Ovary (tissue), 9 donors: ENCODE results near the gene TSPOAP1. TPM values are rescaled to one million over a fixed set of nuclear protein-coding genes. Genes with fewer than 3 reads are reported as not detected.

Experiments
- DNase-seq, 5 donors: peaks; one replicate each; pipeline ENCODE4 v3.0.0-alpha.2; 2019 to 2020
- H3K27ac ChIP-seq, 2 donors: fragments of 200-600 bp; one replicate each; pipeline versions ENCODE4 v1.5.1 to v1.8.0; 2019 to 2022
- H3K27me3 ChIP-seq: fragments of 200-600 bp; one replicate; pipeline ENCODE4 v1.8.0; 2022
- H3K36me3 ChIP-seq: fragments of 200-600 bp; sonication (generic); one replicate; pipeline ENCODE4 v1.5.1; 2019
- H3K4me1 ChIP-seq: one replicate; pipeline ENCODE4 v1.8.1; 2013; ENCODE audit warnings: mild to moderate bottlenecking, moderate library complexity; ENCODE audit not compliant: insufficient read depth
- H3K4me3 ChIP-seq: fragments of 200-600 bp; sonication (generic); one replicate; pipeline ENCODE4 v1.5.1; 2017
- H3K9me3 ChIP-seq, 2 donors: fragments of 200-600 bp in 1 of 2; sonication (generic) in 1 of 2; one replicate each; pipeline versions ENCODE4 v1.5.1 to v1.8.1; 2013 to 2019; ENCODE audit warnings: mild to moderate bottlenecking in 1 of 2, moderate library complexity in 1 of 2
- CTCF ChIP-seq, 3 donors: fragments of 450-650 bp in 2 of 3; fragments of 200-600 bp in 1 of 3; IDR thresholded peaks; one replicate each; pipeline versions ENCODE4 v1.5.1 to v1.8.0; 2016 to 2022; ENCODE audit warnings: antibody characterized with exemption in 3 of 3, mild to moderate bottlenecking in 1 of 3
- EP300 ChIP-seq: sonication (generic); formaldehyde crosslinking; IDR thresholded peaks from one replicate; pipeline ENCODE4 v1.6.1; 2017; ENCODE audit warnings: antibody characterized with exemption
- POLR2A ChIP-seq: fragments of 450-650 bp; IDR thresholded peaks from one replicate; pipeline ENCODE4 v1.6.1; 2017; ENCODE audit warnings: antibody characterized with exemption, mild to moderate bottlenecking, moderate library complexity
- WGBS, 3 donors: extraction: QIAGEN DNeasy Blood & Tissue Kit in 1 of 3; methylation state at CpG; one replicate each; pipeline versions ENCODE4 v1.1.5 to v1.1.7; 2013 to 2017; 5-methylcytosine and 5-hydroxymethylcytosine counted together
- intact Hi-C, 4 donors: fragments of 100-400 bp; cut with DNase I; formaldehyde crosslinking; loops; one replicate each; pipeline versions ENCODE4 v1.11.0 to v1.15.1; 2022 to 2023
- polyA plus RNA-seq, 2 donors: library from polyadenylated mRNA; stranded (reverse); fragments of 200-250 nt in 1 of 2; fragments of 350-450 nt in 1 of 2; fragmentation: Illumina TruSeq in 1 of 2; extraction: RNeasy Lipid Tissue Mini Kit (QIAGEN cat#74804) in 1 of 2; gene quantifications; one replicate each; pipeline ENCODE4 v1.2.3, GENCODE V29; 2013 to 2014
- total RNA-seq, 7 donors: library from RNA; depleted of rRNA in 2 of 7; stranded (reverse); fragments of >200 nt in 2 of 7; fragmentation: NEBNext Ultra II Directional in 3 of 7; extraction: Animal tissue kit (Norgen Biotek cat#: 25700) in 3 of 7; gene quantifications; one replicate each; pipeline versions ENCODE4 v1.1.0 to v1.2.4, GENCODE V29; 2016 to 2023
- donor health status: DM: no; HTN: no; CAD: no; lungs with moderate emphysema.
- donor health status: DM: no; HTN: no; CAD: no.
- donor health status: Bipolar disorder and iron deficiency.
- donor health status: DM: yes; HTN: yes; CAD: no.
- donor health status: DM: no; HTN: no; CAD: no.
- donor health status: DM: yes; HTN: yes; CAD: no.

The TSPOAP1 gene
- total and polyA plus RNA-seq, 9 donors: 8.3 to 49.1 (median 37.5) TPM

DNA sequence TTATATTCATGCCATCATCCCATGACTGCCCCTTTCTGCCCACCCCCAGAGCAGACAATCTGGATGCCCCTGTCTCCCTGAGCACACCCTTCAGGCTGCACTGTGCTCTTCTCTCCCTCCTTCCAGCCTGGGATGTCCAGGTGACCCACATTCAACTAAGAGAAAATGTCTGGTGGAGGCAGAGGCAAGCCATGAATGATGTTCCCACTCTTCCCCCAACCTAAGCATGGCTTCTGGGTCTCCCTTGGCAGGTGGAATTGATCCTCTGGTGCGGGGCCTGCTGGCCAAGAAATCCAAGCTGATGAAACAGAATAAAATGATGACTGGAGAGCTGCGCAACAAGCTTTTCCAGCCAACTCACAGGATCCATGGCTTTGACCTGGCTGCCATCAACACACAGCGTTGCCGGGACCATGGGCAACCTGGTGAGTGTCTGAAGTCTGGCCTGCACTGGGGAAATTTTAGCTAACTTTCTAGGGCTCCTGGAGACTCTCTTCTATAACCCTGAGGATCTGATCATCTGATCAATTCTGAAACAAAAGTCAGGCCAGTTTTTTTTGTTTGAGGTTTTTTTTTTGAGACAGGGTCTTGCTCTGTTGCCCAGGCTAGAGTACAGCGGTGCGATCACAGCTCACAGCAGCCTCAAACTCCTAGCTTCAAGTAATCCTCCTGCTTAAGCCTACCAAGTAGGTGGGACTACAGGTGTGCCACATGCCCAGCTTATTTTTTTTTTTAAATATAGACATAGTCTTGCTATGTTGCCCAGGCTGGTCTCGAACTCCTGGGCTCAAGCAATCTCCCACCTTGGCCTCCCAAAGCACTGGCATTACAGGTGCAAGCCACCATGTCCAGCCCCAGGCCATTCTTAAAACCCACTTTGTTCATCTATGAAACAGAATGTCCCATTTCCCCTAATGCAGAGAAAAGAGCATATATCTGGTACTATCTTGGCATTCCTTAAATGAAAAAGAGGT lies 62.4 kb downstream of the TSPOAP1 start:
- no peak for DNase-seq
- H3K27me3 ChIP-seq: no peaks in the 10 kb centered on the region
- no peaks in the 10 kb centered on the region for H3K36me3 ChIP-seq
- WGBS, 3 donors: 90 to 95% (median 95%) methylated on average over 7 of the region's 7 CpGs
- H3K4me3 ChIP-seq: no peak overlapping the region
- no peaks in the 10 kb centered on the region for H3K9me3 ChIP-seq
- intact Hi-C loops: no loop called here
- no peaks in the 10 kb centered on the region for H3K4me1 ChIP-seq
- H3K27ac ChIP-seq: no peak overlapping the region
- no peak for TF ChIP-seq EP300
- TF ChIP-seq CTCF (IDR thresholded peaks at IDR 0.05): no peak
- TF ChIP-seq POLR2A: no peak

GRCh38 chr17:58265271-58265670 lies 63.3 kb downstream of the TSPOAP1 start:
- H3K27me3 ChIP-seq: no peaks in the 10 kb centered on the region

GRCh38 chr17:58264407-58265103 lies 64.0 kb downstream of the TSPOAP1 start:
- H3K27me3 ChIP-seq: no peaks in the 10 kb centered on the region

More at GRCh38 chr17:58265271-58265670, 63.3 kb downstream of the TSPOAP1 start:
- intact Hi-C loops: no loop called here
- 63 to 71% (median 70%) methylated on average over 4 of the region's 4 CpGs for WGBS, 3 donors
- TF ChIP-seq CTCF (IDR thresholded peaks at IDR 0.05): no peak
- no peak for TF ChIP-seq EP300
- no peak for TF ChIP-seq POLR2A
- Histone ChIP-seq H3K4me1 (no peaks in the 10 kb centered on the region), H3K27ac (no peak overlapping the region), H3K36me3 (no peaks in the 10 kb centered on the region), H3K9me3 (no peaks in the 10 kb centered on the region), H3K4me3 (no peak overlapping the region)
- DNase-seq: no peak

GRCh38 chr17:58263773-58264172 lies 64.8 kb downstream of the TSPOAP1 start:
- intact Hi-C loops: no loop called here
- WGBS, 3 donors: 79 to 80% (median 79%) methylated on average over 1 of the region's 1 CpG
- no peak for TF ChIP-seq POLR2A
- TF ChIP-seq EP300: no peak
- TF ChIP-seq CTCF (IDR thresholded peaks at IDR 0.05): no peak

More at GRCh38 chr17:58264407-58265103, 64.0 kb downstream of the TSPOAP1 start:
- no peak overlapping the region for H3K27ac ChIP-seq
- H3K4me3 ChIP-seq: no peak overlapping the region
- DNase-seq: no peak
- no peaks in the 10 kb centered on the region for H3K9me3 ChIP-seq
- H3K4me1 ChIP-seq: no peaks in the 10 kb centered on the region
- H3K36me3 ChIP-seq: no peaks in the 10 kb centered on the region
- 75 to 79% (median 77%) methylated on average over 6 of the region's 6 CpGs for WGBS, 3 donors
- intact Hi-C loops: no loop called here
- TF ChIP-seq POLR2A: no peak

More at GRCh38 chr17:58263773-58264172, 64.8 kb downstream of the TSPOAP1 start:
- no peaks in the 10 kb centered on the region for H3K4me1 ChIP-seq
- no peaks in the 10 kb centered on the region for H3K9me3 ChIP-seq
- H3K36me3 ChIP-seq: no peaks in the 10 kb centered on the region
- H3K27me3 ChIP-seq: no peaks in the 10 kb centered on the region
- no peak overlapping the region for H3K27ac ChIP-seq
- no peak overlapping the region for H3K4me3 ChIP-seq
- no peak for DNase-seq
